SK-N-SH treated with all-trans-retinoic acid at 6 μM for 48 hours (cell line): Measurements from ENCODE around the gene GAS5.
"Not testable (repeated sequence)": the region's sequence is repeated elsewhere in the genome, so short reads cannot be mapped to it uniquely, and the experiment has no call there.

Experiments used
- ATAC-seq: fragments of 200-7000 bp; cut with Tn5 transposase; 3 replicates; pipeline ENCODE4 v1.9.1; 2020; ENCODE audit warnings: mild to moderate bottlenecking, moderate library complexity
- ARNTL ChIP-seq: fragments of 450-650 bp; formaldehyde crosslinking; IDR thresholded peaks from 2 replicates; pipeline ENCODE4 v1.5.0; 2020; ENCODE audit warnings: low read depth, mild to moderate bottlenecking, moderate library complexity, borderline replicate concordance
- BACH2 ChIP-seq: fragments of 250-450 bp; sonication (Bioruptor Pico); IDR thresholded peaks from 2 replicates; pipeline ENCODE4 v1.9.0; 2021; ENCODE audit warnings: mild to moderate bottlenecking, borderline replicate concordance
- CREB5 ChIP-seq: fragments of 250-450 bp; sonication (Bioruptor Pico); IDR thresholded peaks from 2 replicates; pipeline ENCODE4 v1.5.1; 2020; ENCODE audit warnings: low read depth, mild to moderate bottlenecking, moderate library complexity
- CSRNP3 ChIP-seq: fragments of 250-450 bp; sonication (Bioruptor Pico); IDR thresholded peaks from 2 replicates; pipeline ENCODE4 v1.5.1; 2021; ENCODE audit warnings: mild to moderate bottlenecking, moderate library complexity
- ESRRG ChIP-seq: fragments of 250-450 bp; sonication (Bioruptor Pico); IDR thresholded peaks from 2 replicates; pipeline ENCODE4 v1.6.1; 2021; ENCODE audit warnings: mild to moderate bottlenecking
- GLIS3 ChIP-seq: fragments of 250-450 bp; sonication (Bioruptor Pico); IDR thresholded peaks from 2 replicates; pipeline ENCODE4 v1.5.0; 2020; ENCODE audit warnings: mild to moderate bottlenecking, moderate library complexity
- ISL1 ChIP-seq: fragments of 250-450 bp; sonication (Bioruptor Pico); IDR thresholded peaks from 2 replicates; pipeline ENCODE4 v2.1.2; 2022; ENCODE audit warnings: mild to moderate bottlenecking, moderate library complexity
- OSR1 ChIP-seq: fragments of 250-450 bp; sonication (Bioruptor Pico); IDR thresholded peaks from 2 replicates; pipeline ENCODE4 v1.8.0; 2022; ENCODE audit warnings: moderate library complexity, mild to moderate bottlenecking, inconsistent platforms
- PATZ1 ChIP-seq: fragments of 250-450 bp; sonication (Bioruptor Pico); IDR thresholded peaks from 2 replicates; pipeline ENCODE4 v1.8.0; 2020; ENCODE audit warnings: mild to moderate bottlenecking, moderate library complexity, borderline replicate concordance
- POU6F1 ChIP-seq: fragments of 250-450 bp; sonication (Bioruptor Pico); IDR thresholded peaks from 2 replicates; pipeline ENCODE4 v1.8.0; 2021; ENCODE audit warnings: low read depth, mild to moderate bottlenecking, moderate library complexity, borderline replicate concordance
- PPARA ChIP-seq: fragments of 250-450 bp; sonication (Bioruptor Pico); IDR thresholded peaks from 2 replicates; pipeline ENCODE4 v1.5.0; 2020; ENCODE audit warnings: mild to moderate bottlenecking, borderline replicate concordance
- RARB ChIP-seq: fragments of 250-450 bp; sonication (Bioruptor Pico); IDR thresholded peaks from 2 replicates; pipeline ENCODE4 v1.8.0; 2021; ENCODE audit warnings: mild to moderate bottlenecking, moderate library complexity
- SNAI2 ChIP-seq: fragments of 250-450 bp; sonication (Bioruptor Pico); IDR thresholded peaks from 2 replicates; pipeline ENCODE4 v1.5.0; 2020; ENCODE audit warnings: mild to moderate bottlenecking, moderate library complexity
- TCF4 ChIP-seq: fragments of 250-450 bp; sonication (Bioruptor Pico); IDR thresholded peaks from 2 replicates; pipeline ENCODE4 v1.8.0; 2021; ENCODE audit warnings: mild to moderate bottlenecking, moderate library complexity, borderline replicate concordance
- TOX ChIP-seq: fragments of 250-450 bp; sonication (Bioruptor Pico); IDR thresholded peaks from 2 replicates; pipeline ENCODE4 v1.8.0; 2021; ENCODE audit warnings: mild to moderate bottlenecking, moderate library complexity, borderline replicate concordance
- ZC3H10 ChIP-seq: fragments of 250-450 bp; sonication (Bioruptor Pico); IDR thresholded peaks from 2 replicates; pipeline ENCODE4 v1.5.1; 2021; ENCODE audit warnings: mild to moderate bottlenecking, moderate library complexity
- ZFP3 ChIP-seq: fragments of 250-450 bp; sonication (Bioruptor Pico); IDR thresholded peaks from 2 replicates; pipeline ENCODE4 v1.5.0; 2020; ENCODE audit warnings: mild to moderate bottlenecking, moderate library complexity
- ZFP30 ChIP-seq: fragments of 450-650 bp; formaldehyde crosslinking; IDR thresholded peaks from 2 replicates; pipeline ENCODE4 v1.5.0; 2022; ENCODE audit warnings: mild to moderate bottlenecking, moderate library complexity
- ZNF565 ChIP-seq: fragments of 450-650 bp; formaldehyde crosslinking; conservative IDR thresholded peaks from 2 replicates; pipeline ENCODE4 v1.5.0; 2020; ENCODE audit warnings: low read depth, mild to moderate bottlenecking, moderate library complexity
- ZNF70 ChIP-seq: fragments of 450-650 bp; formaldehyde crosslinking; IDR thresholded peaks from 2 replicates; pipeline ENCODE4 v1.5.0; 2020; ENCODE audit warnings: mild to moderate bottlenecking, moderate library complexity
- ZNF8 ChIP-seq: fragments of 450-650 bp; formaldehyde crosslinking; IDR thresholded peaks from 2 replicates; pipeline ENCODE4 v1.5.0; 2020; ENCODE audit warnings: mild to moderate bottlenecking, moderate library complexity
- TF ChIP-seq, protein P1 (sequence below): fragments of 250-450 bp; sonication (Bioruptor Pico); IDR thresholded peaks from 2 replicates; pipeline ENCODE4 v1.5.0; 2020; ENCODE audit warnings: mild to moderate bottlenecking, moderate library complexity

GAS5 gene

GRCh38 chr1:173884701-173885100 lies 16.9 kb upstream of the GAS5 start:
- no peak for ATAC-seq
- TF ChIP-seq ZNF565 (CRISPR knock-in tag) (no peak), TOX (CRISPR knock-in tag) (no peak), ISL1 (CRISPR knock-in tag) (no peak), ZC3H10 (no peak), CREB5 (no peak), SNAI2 (CRISPR knock-in tag) (no peak), PATZ1 (CRISPR knock-in tag) (no peak), PPARA (no peak), OSR1 (no peak), ZFP3 (CRISPR knock-in tag) (no peak), GLIS3 (no peak)

- not testable (repeated sequence) for ATAC-seq
Measured at GRCh38 chr1:173881117-173881516, 13.3 kb upstream of the GAS5 start.

GRCh38 chr1:173878251-173878650 lies 10.5 kb upstream of the GAS5 start:
- no peak for ATAC-seq
- no peak for TF ChIP-seq PPARA
- no peak for TF ChIP-seq BACH2 (CRISPR knock-in tag)
- TF ChIP-seq TOX (CRISPR knock-in tag): no peak
- no peak for TF ChIP-seq OSR1
- TF ChIP-seq PATZ1 (CRISPR knock-in tag): no peak
- no peak for TF ChIP-seq ZFP30 (CRISPR knock-in tag)
- TF ChIP-seq POU6F1 (CRISPR knock-in tag): no peak
- no peak for TF ChIP-seq ZNF70 (CRISPR knock-in tag)
- no peak for TF ChIP-seq ZFP3 (CRISPR knock-in tag)
- no peak for TF ChIP-seq GLIS3
- TF ChIP-seq ZNF8 (CRISPR knock-in tag): no peak
- TF ChIP-seq ZNF565 (CRISPR knock-in tag): no peak
- TF ChIP-seq ESRRG (CRISPR knock-in tag): no peak
- TF ChIP-seq, protein P1, sequence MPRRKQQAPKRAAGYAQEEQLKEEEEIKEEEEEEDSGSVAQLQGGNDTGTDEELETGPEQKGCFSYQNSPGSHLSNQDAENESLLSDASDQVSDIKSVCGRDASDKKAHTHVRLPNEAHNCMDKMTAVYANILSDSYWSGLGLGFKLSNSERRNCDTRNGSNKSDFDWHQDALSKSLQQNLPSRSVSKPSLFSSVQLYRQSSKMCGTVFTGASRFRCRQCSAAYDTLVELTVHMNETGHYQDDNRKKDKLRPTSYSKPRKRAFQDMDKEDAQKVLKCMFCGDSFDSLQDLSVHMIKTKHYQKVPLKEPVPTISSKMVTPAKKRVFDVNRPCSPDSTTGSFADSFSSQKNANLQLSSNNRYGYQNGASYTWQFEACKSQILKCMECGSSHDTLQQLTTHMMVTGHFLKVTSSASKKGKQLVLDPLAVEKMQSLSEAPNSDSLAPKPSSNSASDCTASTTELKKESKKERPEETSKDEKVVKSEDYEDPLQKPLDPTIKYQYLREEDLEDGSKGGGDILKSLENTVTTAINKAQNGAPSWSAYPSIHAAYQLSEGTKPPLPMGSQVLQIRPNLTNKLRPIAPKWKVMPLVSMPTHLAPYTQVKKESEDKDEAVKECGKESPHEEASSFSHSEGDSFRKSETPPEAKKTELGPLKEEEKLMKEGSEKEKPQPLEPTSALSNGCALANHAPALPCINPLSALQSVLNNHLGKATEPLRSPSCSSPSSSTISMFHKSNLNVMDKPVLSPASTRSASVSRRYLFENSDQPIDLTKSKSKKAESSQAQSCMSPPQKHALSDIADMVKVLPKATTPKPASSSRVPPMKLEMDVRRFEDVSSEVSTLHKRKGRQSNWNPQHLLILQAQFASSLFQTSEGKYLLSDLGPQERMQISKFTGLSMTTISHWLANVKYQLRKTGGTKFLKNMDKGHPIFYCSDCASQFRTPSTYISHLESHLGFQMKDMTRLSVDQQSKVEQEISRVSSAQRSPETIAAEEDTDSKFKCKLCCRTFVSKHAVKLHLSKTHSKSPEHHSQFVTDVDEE (CRISPR knock-in tag): no peak
- no peak for TF ChIP-seq ZC3H10
- no peak for TF ChIP-seq SNAI2 (CRISPR knock-in tag)

- TF ChIP-seq TCF4 (CRISPR knock-in tag): no peak
- TF ChIP-seq ESRRG (CRISPR knock-in tag): no peak
- no peak for TF ChIP-seq ZNF70 (CRISPR knock-in tag)
- TF ChIP-seq ARNTL: no peak
- TF ChIP-seq, protein P1 (CRISPR knock-in tag): no peak
- TF ChIP-seq ZFP30 (CRISPR knock-in tag): no peak
- TF ChIP-seq TOX (CRISPR knock-in tag): no peak
- no peak for TF ChIP-seq ISL1 (CRISPR knock-in tag)
- TF ChIP-seq CSRNP3 (CRISPR knock-in tag): no peak
- TF ChIP-seq RARB (CRISPR knock-in tag): no peak
- TF ChIP-seq, all 23 proteins: peak for 0
- ATAC-seq: no peak
Measured at GRCh38 chr1:173876732-173877131, 8.9 kb upstream of the GAS5 start.
